Activated CD8-positive, alpha-beta T cell treated with anti-CD3 and anti-CD28 coated beads for 36 hours (primary cell): ENCODE data around the gene GRIN1. TPM values are rescaled to one million over a fixed set of nuclear protein-coding genes. Genes with fewer than 3 reads are reported as not detected.
"Not testable (repeated sequence)": the region's sequence is repeated elsewhere in the genome, so short reads cannot be mapped to it uniquely, and the experiment has no call there.

ENCODE experiments used
- ATAC-seq: fragments of 200-7000 bp; cut with Tn5 transposase; one replicate; pipeline ENCODE4 v1.10.0; 2021; ENCODE audit warnings: mild to moderate bottlenecking, moderate library complexity
- CTCF ChIA-PET: fragments of 350-600 bp; sonication (Branson Sonifier 250); formaldehyde crosslinking; loops from one replicate; lab custom pipeline; 2021; ENCODE audit warnings: antibody characterized with exemption; lab: Charles Lee
- POLR2A ChIA-PET: fragments of 350-600 bp; sonication (Branson Sonifier 250); formaldehyde crosslinking; loops from one replicate; lab custom pipeline; 2021; ENCODE audit warnings: antibody characterized with exemption; lab: Charles Lee
- DNase-seq: peaks from one replicate; pipeline ENCODE4 v3.0.0-alpha.2; 2020
- H3K27ac Mint-ChIP-seq: one replicate; pipeline ENCODE4 v1.8.0; 2021; ENCODE audit warnings: mild to moderate bottlenecking, mixed read lengths
- H3K27me3 Mint-ChIP-seq: one replicate; pipeline ENCODE4 v1.8.0; 2021; ENCODE audit warnings: mixed read lengths
- H3K36me3 Mint-ChIP-seq: one replicate; pipeline ENCODE4 v1.8.0; 2021; ENCODE audit warnings: low read depth, mixed read lengths
- H3K4me1 Mint-ChIP-seq: one replicate; pipeline ENCODE4 v1.8.0; 2021; ENCODE audit warnings: low read depth, mixed read lengths
- H3K4me3 Mint-ChIP-seq: one replicate; pipeline ENCODE4 v1.8.0; 2021; ENCODE audit warnings: mild to moderate bottlenecking, moderate library complexity, mixed read lengths
- H3K9me3 Mint-ChIP-seq: one replicate; pipeline ENCODE4 v1.8.0; 2021; ENCODE audit warnings: mixed read lengths
- CTCF ChIP-seq: fragments of 200-600 bp; IDR thresholded peaks from one replicate; pipeline ENCODE4 v1.8.0; 2022; ENCODE audit warnings: antibody characterized with exemption, mild to moderate bottlenecking
- intact Hi-C: fragments of 100-400 bp; cut with micrococcal nuclease; formaldehyde crosslinking; loops from one replicate; pipeline ENCODE4 v1.10.0; 2022
- total RNA-seq, 2 experiments: library from RNA; stranded (reverse); gene quantifications; one replicate each; pipeline ENCODE4 v1.2.3, GENCODE V29; 2021

The GRIN1 gene
- total RNA-seq, 2 experiments from 2014 or later: not detected

- H3K9me3 Mint-ChIP-seq, H3K4me3 Mint-ChIP-seq, POLR2A ChIA-PET, H3K36me3 Mint-ChIP-seq, H3K27ac Mint-ChIP-seq, H3K27me3 Mint-ChIP-seq, ATAC-seq, DNase-seq: not testable (repeated sequence)
- CTCF ChIA-PET: interaction anchor here (0.6 to 2.0 kb wide), 6 partner anchors 52 to 138 kb away, joined by 3 to 9 read pairs (median 4); partner anchors contain the start of genes CYSRT1, RNF224 and TPRN
- intact Hi-C loops: loop anchor here (5.0 to 10.0 kb wide), 2 partner anchors 52 to 104 kb away; partner anchors contain the start of genes CYSRT1, LRRC26, RNF224 and TMEM210
- peaks cover 21% of the 10 kb centered on the region for H3K4me1 Mint-ChIP-seq
Observed at GRCh38 chr9:137122796-137123467, 16.0 kb upstream of the GRIN1 start.

GRCh38 chr9:137123468-137123837, 15.5 kb upstream of the GRIN1 start:
- intact Hi-C loops: loop anchor here (5.0 to 10.0 kb wide), 2 partner anchors 51 to 104 kb away; partner anchors contain the start of genes CYSRT1, LRRC26, RNF224 and TMEM210
- no peak for TF ChIP-seq CTCF
- no peaks in the 10 kb centered on the region for H3K9me3 Mint-ChIP-seq
- H3K27ac Mint-ChIP-seq: no peak overlapping the region
- peaks cover 26% of the 10 kb centered on the region for H3K4me1 Mint-ChIP-seq
- peaks cover 2% of the 10 kb centered on the region for H3K36me3 Mint-ChIP-seq
- ATAC-seq (no peak), DNase-seq (no peak)
- ChIA-PET POLR2A (no interaction called here), CTCF (interaction anchor here (0.6 to 2.0 kb wide), 5 partner anchors 65 to 138 kb away, joined by 3 to 9 read pairs (median 5); partner anchors contain the start of genes CYSRT1, SSNA1 and TPRN)
- no peaks in the 10 kb centered on the region for H3K27me3 Mint-ChIP-seq
- H3K4me3 Mint-ChIP-seq: no peak overlapping the region

- intact Hi-C loops: loop anchor here (5.0 to 10.0 kb wide), 2 partner anchors 51 to 103 kb away; partner anchors contain the start of genes CYSRT1, LRRC26, RNF224 and TMEM210
- DNase-seq, H3K27ac Mint-ChIP-seq, H3K9me3 Mint-ChIP-seq, H3K36me3 Mint-ChIP-seq, H3K4me3 Mint-ChIP-seq, ATAC-seq, H3K27me3 Mint-ChIP-seq: not testable (repeated sequence)
- ChIA-PET CTCF (interaction anchor here (0.7 to 2.0 kb wide), 4 partner anchors 65 to 112 kb away, joined by 3 to 9 read pairs (median 5); partner anchors contain the start of genes CYSRT1, SSNA1 and TPRN), POLR2A (interaction anchor here (0.6 kb wide), 1 partner anchor 74 kb away, joined by 3 read pairs; no protein-coding TSS in a partner anchor)
- H3K4me1 Mint-ChIP-seq: peaks cover 24% of the 10 kb centered on the region
Observed at GRCh38 chr9:137123952-137124462, 14.9 kb upstream of the GRIN1 start.

- Mint-ChIP-seq H3K9me3 (no peaks in the 10 kb centered on the region), H3K36me3 (peaks cover 2% of the 10 kb centered on the region), H3K27ac (peak overlapping the region; percentile 90), H3K27me3 (no peaks in the 10 kb centered on the region), H3K4me3 (peak overlapping the region; percentile 87), H3K4me1 (peaks cover 20% of the 10 kb centered on the region)
- intact Hi-C loops: loop anchor here (10.0 kb wide), 1 partner anchor 48 kb away; the partner anchor contains the start of genes LRRC26 and TMEM210
- ChIA-PET CTCF (interaction anchor here (0.6 to 2.5 kb wide), 8 partner anchors 12 to 284 kb away, joined by 3 to 14 read pairs (median 4); partner anchors contain the start of genes AJM1, CYSRT1, DPP7 and TPRN), POLR2A (interaction anchor here (1.2 to 1.5 kb wide), 5 partner anchors 11 to 114 kb away, joined by 3 to 5 read pairs (median 4); partner anchors contain the start of genes RNF208 and TUBB4B)
- TF ChIP-seq CTCF: no peak
- ATAC-seq (no peak), DNase-seq (no peak)
Observed at GRCh38 chr9:137126786-137127185, 12.2 kb upstream of the GRIN1 start.

- TF ChIP-seq CTCF: no peak
- ChIA-PET CTCF (interaction anchor here (0.6 to 2.5 kb wide), 10 partner anchors 9 to 486 kb away, joined by 3 to 14 read pairs (median 4); partner anchors contain the start of genes CYSRT1, DPP7 and TPRN), POLR2A (interaction anchor here (0.6 to 1.5 kb wide), 7 partner anchors 10 to 654 kb away, joined by 3 to 5 read pairs (median 4); partner anchors contain the start of genes RNF208 and TUBB4B)
- H3K4me1 Mint-ChIP-seq: peaks cover 20% of the 10 kb centered on the region
- peak; percentile 52 for DNase-seq
- H3K27me3 Mint-ChIP-seq: no peaks in the 10 kb centered on the region
- intact Hi-C loops: loop anchor here (10.0 kb wide), 1 partner anchor 47 kb away; the partner anchor contains the start of genes LRRC26 and TMEM210
- peaks cover 2% of the 10 kb centered on the region for H3K36me3 Mint-ChIP-seq
- no peaks in the 10 kb centered on the region for H3K9me3 Mint-ChIP-seq
- peak overlapping the region; percentile 87 for H3K4me3 Mint-ChIP-seq
- peak overlapping the region; percentile 90 for H3K27ac Mint-ChIP-seq
- ATAC-seq: no peak
Observed at GRCh38 chr9:137127301-137128157, 11.4 kb upstream of the GRIN1 start.
